HFFc6 (cell line): ENCODE measurements around the gene HTT-AS. TPM values are rescaled to one million over a fixed set of nuclear protein-coding genes. Genes with fewer than 3 reads are reported as not detected.
A peak's percentile ranks its signal among the peaks of the same experiment; 100 is the strongest.
"Not testable (repeated sequence)": the region's sequence is repeated elsewhere in the genome, so short reads cannot be mapped to it uniquely, and the experiment has no call there.

Experiments
- DNase-seq: peaks from one replicate; pipeline ENCODE4 v3.0.0-alpha.2; 2018
- H3K27ac Mint-ChIP-seq: 2 replicates; pipeline ENCODE4 v1.8.0; 2020; ENCODE audit warnings: mild to moderate bottlenecking, mixed read lengths
- H3K27me3 Mint-ChIP-seq: 2 replicates; pipeline ENCODE4 v1.8.0; 2021; ENCODE audit warnings: mild to moderate bottlenecking, moderate library complexity, mixed read lengths; ENCODE audit not compliant: insufficient read depth
- H3K36me3 Mint-ChIP-seq: 2 replicates; pipeline ENCODE4 v1.8.0; 2021; ENCODE audit warnings: low read depth, mixed read lengths
- H3K4me1 Mint-ChIP-seq: 2 replicates; pipeline ENCODE4 v1.8.0; 2020; ENCODE audit warnings: low read depth, mixed read lengths
- H3K4me3 Mint-ChIP-seq: 2 replicates; pipeline ENCODE4 v1.8.0; 2020; ENCODE audit warnings: mild to moderate bottlenecking, moderate library complexity, mixed read lengths
- H3K9me3 Mint-ChIP-seq: 2 replicates; pipeline ENCODE4 v1.8.0; 2020; ENCODE audit warnings: mild to moderate bottlenecking, mixed read lengths
- CTCF ChIP-seq: fragments of 200-600 bp; sonication (generic); IDR thresholded peaks from 2 replicates; pipeline ENCODE4 v1.5.0; 2021; ENCODE audit warnings: antibody characterized with exemption, mild to moderate bottlenecking
- total RNA-seq, 6 experiments: library from RNA; stranded (reverse); fragmentation: NEBNext Ultra II Directional; extraction: Animal tissue kit (Norgen Biotek cat#: 25700); gene quantifications; 2 replicates in 1 of 6; 3 replicates in 5 of 6; pipeline ENCODE4 v1.2.3, GENCODE V29; 2021

The HTT-AS gene
- total RNA-seq, 6 experiments from 2014 or later, result not detected

GRCh38 chr4:3107271-3107670 is 32.9 kb upstream of the HTT-AS start:
- H3K36me3 Mint-ChIP-seq, result peaks cover 22% of the 10 kb centered on the region
- H3K4me3 Mint-ChIP-seq, result peak overlapping the region; percentile 53
- no peak for DNase-seq
- no peak for TF ChIP-seq CTCF
- H3K27me3 Mint-ChIP-seq, result peaks cover 2% of the 10 kb centered on the region
- peak overlapping the region; percentile 83 for H3K27ac Mint-ChIP-seq
- H3K4me1 Mint-ChIP-seq, result peaks cover 58% of the 10 kb centered on the region
- no peaks in the 10 kb centered on the region for H3K9me3 Mint-ChIP-seq

GRCh38 chr4:3106339-3107186 is 32.2 kb upstream of the HTT-AS start:
- H3K9me3 Mint-ChIP-seq, result no peaks in the 10 kb centered on the region
- H3K27ac Mint-ChIP-seq, result peak overlapping the region; percentile 83
- peak; percentile 88 for DNase-seq
- H3K4me3 Mint-ChIP-seq, result peak overlapping the region; percentile 53; the same call in 1 of the 2 replicates
- peak; percentile 99 for TF ChIP-seq CTCF
- H3K36me3 Mint-ChIP-seq, result peaks cover 23% of the 10 kb centered on the region
- peaks cover 2% of the 10 kb centered on the region for H3K27me3 Mint-ChIP-seq
- H3K4me1 Mint-ChIP-seq, result peaks cover 51% of the 10 kb centered on the region

- no peak overlapping the region for H3K27ac Mint-ChIP-seq
- no peak for TF ChIP-seq CTCF
- H3K27me3 Mint-ChIP-seq, result no peaks in the 10 kb centered on the region; the same call in 1 of the 2 replicates
- no peaks in the 10 kb centered on the region for H3K9me3 Mint-ChIP-seq
- H3K36me3 Mint-ChIP-seq, result peaks cover 19% of the 10 kb centered on the region
- no peak for DNase-seq
- peaks cover 8% of the 10 kb centered on the region for H3K4me1 Mint-ChIP-seq
- no peak overlapping the region for H3K4me3 Mint-ChIP-seq
Observed at GRCh38 chr4:3098346-3098745, 24.0 kb upstream of the HTT-AS start.

- no peaks in the 10 kb centered on the region for H3K9me3 Mint-ChIP-seq
- H3K27me3 Mint-ChIP-seq, result no peaks in the 10 kb centered on the region
- peaks cover 8% of the 10 kb centered on the region for H3K4me1 Mint-ChIP-seq
- H3K27ac Mint-ChIP-seq, result no peak overlapping the region
- peaks cover 21% of the 10 kb centered on the region for H3K36me3 Mint-ChIP-seq
- H3K4me3 Mint-ChIP-seq, result no peak overlapping the region
- no peak for DNase-seq
- TF ChIP-seq CTCF, result no peak
Observed at GRCh38 chr4:3096202-3096601, 21.9 kb upstream of the HTT-AS start.

- H3K27me3 Mint-ChIP-seq, H3K9me3 Mint-ChIP-seq, H3K27ac Mint-ChIP-seq, H3K4me3 Mint-ChIP-seq, DNase-seq, H3K4me1 Mint-ChIP-seq: not testable (repeated sequence)
- H3K36me3 Mint-ChIP-seq, result peaks cover 21% of the 10 kb centered on the region
Observed at GRCh38 chr4:3094701-3095100, 20.4 kb upstream of the HTT-AS start.

- TF ChIP-seq CTCF, result no peak
- Mint-ChIP-seq H3K27ac (no peak overlapping the region), H3K9me3 (no peaks in the 10 kb centered on the region), H3K27me3 (no peaks in the 10 kb centered on the region), H3K4me3 (no peak overlapping the region), H3K36me3 (peaks cover 32% of the 10 kb centered on the region), H3K4me1 (no peaks in the 10 kb centered on the region)
- DNase-seq, result no peak
Observed at GRCh38 chr4:3091464-3091863, 17.1 kb upstream of the HTT-AS start.
